BE2C (cell line): ENCODE data around the gene SCN9A.
A peak's percentile ranks its signal among the peaks of the same experiment; 100 is the strongest.

Experiments
- DNase-seq: peaks from one replicate; pipeline ENCODE4 v3.0.0-alpha.2; 2020
- H3K27me3 ChIP-seq: fragments of 250-450 bp; sonication (Bioruptor Pico); 2 replicates; pipeline ENCODE4 v1.5.1; 2020; ENCODE audit warnings: mild to moderate bottlenecking
- H3K36me3 ChIP-seq: fragments of 250-450 bp; sonication (Bioruptor Pico); 2 replicates; pipeline ENCODE4 v1.5.1; 2020; ENCODE audit warnings: mild to moderate bottlenecking
- H3K4me1 ChIP-seq: fragments of 250-450 bp; sonication (Bioruptor Pico); 2 replicates; pipeline ENCODE4 v1.5.1; 2020
- H3K4me3 ChIP-seq: 2 replicates; pipeline ENCODE4 v1.5.1; 2011; ENCODE audit warnings: low read depth, low read length
- H3K9me3 ChIP-seq: fragments of 250-450 bp; sonication (Bioruptor Pico); 2 replicates; pipeline ENCODE4 v1.5.1; 2020
- TF ChIP-seq, protein P1 (sequence below): IDR thresholded peaks from 2 replicates; pipeline ENCODE4 v1.5.1; 2012; ENCODE audit warnings: mild to moderate bottlenecking, low read depth, low read length

The SCN9A gene

DNA sequence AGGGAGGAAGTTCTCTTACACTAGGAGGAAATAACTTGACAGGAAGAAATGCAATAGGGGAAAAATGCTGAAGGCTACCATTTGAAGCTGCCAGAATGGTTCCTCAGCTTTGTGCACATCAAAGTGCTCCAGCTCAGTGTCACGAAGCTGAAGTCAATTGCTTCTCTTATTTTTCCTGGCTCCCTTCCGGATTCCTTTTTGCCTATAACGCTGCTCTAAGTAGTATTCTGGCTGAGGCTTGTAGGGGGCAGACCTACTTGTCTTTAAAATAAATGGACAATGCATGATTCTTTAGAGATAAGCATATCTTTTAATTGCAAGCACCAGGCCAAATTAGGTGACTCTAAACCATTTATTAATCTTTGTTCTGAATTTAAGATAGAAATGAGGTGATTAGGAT is 187.7 kb downstream of the SCN9A start:
- Histone ChIP-seq H3K36me3 (no peaks in the 10 kb centered on the region), H3K4me3 (no peak overlapping the region), H3K9me3 (no peaks in the 10 kb centered on the region), H3K27me3 (no peaks in the 10 kb centered on the region), H3K4me1 (no peaks in the 10 kb centered on the region; the same call in 1 of the 2 replicates)
- TF ChIP-seq, protein P1, sequence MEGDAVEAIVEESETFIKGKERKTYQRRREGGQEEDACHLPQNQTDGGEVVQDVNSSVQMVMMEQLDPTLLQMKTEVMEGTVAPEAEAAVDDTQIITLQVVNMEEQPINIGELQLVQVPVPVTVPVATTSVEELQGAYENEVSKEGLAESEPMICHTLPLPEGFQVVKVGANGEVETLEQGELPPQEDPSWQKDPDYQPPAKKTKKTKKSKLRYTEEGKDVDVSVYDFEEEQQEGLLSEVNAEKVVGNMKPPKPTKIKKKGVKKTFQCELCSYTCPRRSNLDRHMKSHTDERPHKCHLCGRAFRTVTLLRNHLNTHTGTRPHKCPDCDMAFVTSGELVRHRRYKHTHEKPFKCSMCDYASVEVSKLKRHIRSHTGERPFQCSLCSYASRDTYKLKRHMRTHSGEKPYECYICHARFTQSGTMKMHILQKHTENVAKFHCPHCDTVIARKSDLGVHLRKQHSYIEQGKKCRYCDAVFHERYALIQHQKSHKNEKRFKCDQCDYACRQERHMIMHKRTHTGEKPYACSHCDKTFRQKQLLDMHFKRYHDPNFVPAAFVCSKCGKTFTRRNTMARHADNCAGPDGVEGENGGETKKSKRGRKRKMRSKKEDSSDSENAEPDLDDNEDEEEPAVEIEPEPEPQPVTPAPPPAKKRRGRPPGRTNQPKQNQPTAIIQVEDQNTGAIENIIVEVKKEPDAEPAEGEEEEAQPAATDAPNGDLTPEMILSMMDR: no peak
- no peak for DNase-seq

DNA sequence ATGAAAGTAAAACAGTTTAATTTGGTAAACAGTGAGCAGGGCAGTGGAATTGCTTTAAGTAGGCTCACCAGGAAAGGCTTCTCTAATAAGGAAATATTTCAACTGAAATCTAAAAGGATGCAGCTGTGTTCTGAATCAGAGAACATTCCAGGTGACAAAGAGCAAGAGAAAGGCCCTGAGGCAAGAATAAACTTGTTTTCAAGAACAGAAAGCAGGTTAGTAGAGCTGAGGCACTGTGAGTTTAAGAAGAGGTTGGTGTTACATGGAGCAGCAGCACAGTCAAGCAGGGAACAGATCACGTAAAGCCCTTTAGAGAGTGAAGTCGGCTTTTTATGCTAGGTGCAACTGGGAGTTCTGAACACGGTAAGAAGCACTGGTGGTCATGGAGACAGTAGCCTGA is 191.0 kb downstream of the SCN9A start:
- Histone ChIP-seq H3K4me1 (no peaks in the 10 kb centered on the region; the same call in 1 of the 2 replicates), H3K9me3 (no peaks in the 10 kb centered on the region), H3K27me3 (no peaks in the 10 kb centered on the region), H3K36me3 (no peaks in the 10 kb centered on the region), H3K4me3 (no peak overlapping the region)
- TF ChIP-seq, protein P1: no peak
- DNase-seq: no peak

DNA sequence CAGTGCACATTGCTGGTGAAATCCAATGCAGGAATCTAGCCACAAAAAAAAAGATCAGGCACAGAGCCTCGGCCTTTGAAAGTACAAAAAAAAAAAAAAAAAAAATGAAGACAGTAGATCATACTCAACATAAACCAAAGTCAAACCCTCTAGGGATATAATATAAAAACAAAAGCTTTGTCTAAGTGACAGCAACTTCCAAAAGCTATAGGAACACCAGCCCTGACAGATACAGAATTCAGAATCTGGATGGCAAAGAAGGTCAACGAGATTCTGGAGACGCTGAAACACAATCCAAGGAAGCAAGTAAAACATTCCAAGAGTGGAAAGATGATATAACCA is 194.0 kb downstream of the SCN9A start:
- Histone ChIP-seq H3K9me3 (no peaks in the 10 kb centered on the region), H3K27me3 (no peaks in the 10 kb centered on the region), H3K4me1 (no peaks in the 10 kb centered on the region), H3K36me3 (no peaks in the 10 kb centered on the region), H3K4me3 (no peak overlapping the region)
- TF ChIP-seq, protein P1: no peak
- DNase-seq: no peak

DNA sequence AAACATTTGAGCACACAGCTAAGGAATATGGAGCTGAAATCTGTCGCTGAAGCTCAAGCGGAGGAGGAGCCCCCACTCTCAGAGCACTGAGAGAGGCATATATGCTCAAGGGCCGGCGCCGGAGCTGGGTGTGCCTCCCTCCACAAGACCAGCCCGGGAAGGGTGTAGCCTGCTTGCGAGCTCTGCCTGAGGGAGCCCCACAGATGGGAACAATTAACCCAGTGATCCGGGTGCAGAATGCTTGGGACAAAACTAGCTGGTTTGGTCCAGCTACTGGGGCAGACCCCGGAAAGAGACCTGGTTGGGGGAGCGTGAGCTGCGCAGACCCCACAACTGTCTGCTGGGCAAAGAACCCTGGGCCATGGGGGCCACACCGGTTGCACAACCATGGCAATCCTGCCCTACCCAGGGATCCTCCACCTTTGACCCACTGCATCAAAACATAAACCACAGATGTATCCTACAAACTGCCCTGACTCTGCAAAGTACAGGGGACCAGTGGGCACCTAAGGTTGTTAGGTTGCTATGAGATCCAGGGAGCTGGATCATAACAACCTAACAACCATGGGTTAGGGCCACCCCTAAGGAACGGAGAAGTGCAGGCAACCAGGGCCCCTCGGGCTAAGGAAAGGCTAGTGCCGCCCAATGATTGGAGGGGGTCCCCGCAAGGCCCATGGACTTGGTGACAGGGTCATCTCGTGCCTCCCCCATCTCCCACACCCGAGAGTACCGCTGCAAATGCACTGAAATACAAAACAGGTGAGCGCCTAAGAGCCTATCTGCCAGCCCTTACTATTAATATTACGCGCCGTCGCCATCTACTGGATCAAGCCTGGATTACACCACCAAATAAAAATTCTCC is 194.6 kb downstream of the SCN9A start:
- H3K4me3 ChIP-seq: no peak overlapping the region; the same call in 1 of the 2 replicates
- DNase-seq: peak; percentile 37
- no peaks in the 10 kb centered on the region for H3K4me1 ChIP-seq
- TF ChIP-seq, protein P1: peak; percentile 58
- H3K27me3 ChIP-seq: no peaks in the 10 kb centered on the region
- H3K9me3 ChIP-seq: no peaks in the 10 kb centered on the region
- no peaks in the 10 kb centered on the region for H3K36me3 ChIP-seq

DNA sequence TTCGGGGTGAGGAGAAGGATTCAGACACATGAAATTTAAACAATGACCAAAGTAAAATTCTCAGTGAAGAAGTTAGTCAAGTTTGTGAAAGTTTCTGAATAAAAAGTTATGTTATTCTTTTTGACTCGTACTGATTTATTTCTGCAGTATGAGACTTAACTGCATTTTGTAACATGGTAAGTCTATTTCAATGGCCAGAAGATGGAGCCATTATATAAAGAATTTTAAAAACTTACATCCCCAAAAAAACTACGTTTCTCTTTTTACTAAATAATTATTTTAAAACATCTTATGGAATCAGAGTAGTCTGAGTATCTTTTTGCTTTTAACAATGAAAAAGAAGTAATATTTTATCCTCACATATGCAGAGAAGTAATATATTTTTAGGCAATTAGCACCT is 196.5 kb downstream of the SCN9A start:
- TF ChIP-seq, protein P1: no peak
- no peak overlapping the region for H3K4me3 ChIP-seq

DNA sequence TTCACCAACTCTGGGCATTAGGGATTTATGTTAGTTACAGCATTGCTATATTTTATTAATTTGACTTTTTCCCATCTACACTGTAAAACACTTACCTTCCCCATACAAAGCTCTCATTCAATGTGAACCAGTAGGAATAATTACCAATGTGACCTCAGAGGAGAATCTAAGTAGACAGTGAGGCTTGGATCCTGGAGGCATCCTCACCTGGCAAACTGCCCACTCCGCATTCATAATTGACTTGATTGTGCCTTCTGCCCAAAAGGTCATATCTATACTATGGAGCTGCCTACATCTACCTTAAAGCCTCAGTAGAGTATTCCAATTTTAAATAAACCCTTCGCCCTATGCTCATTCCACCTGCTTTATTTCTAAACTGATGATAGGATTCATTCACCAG is 202.5 kb downstream of the SCN9A start:
- Histone ChIP-seq H3K4me1 (no peaks in the 10 kb centered on the region), H3K36me3 (no peaks in the 10 kb centered on the region), H3K27me3 (no peaks in the 10 kb centered on the region), H3K4me3 (no peak overlapping the region), H3K9me3 (no peaks in the 10 kb centered on the region)
- TF ChIP-seq, protein P1: no peak
- peak; percentile 20 for DNase-seq

More for the DNA sequence above, 196.5 kb downstream of the SCN9A start:
- Histone ChIP-seq H3K27me3 (no peaks in the 10 kb centered on the region), H3K36me3 (no peaks in the 10 kb centered on the region), H3K4me1 (no peaks in the 10 kb centered on the region), H3K9me3 (no peaks in the 10 kb centered on the region)
- no peak for DNase-seq
